HG02981 (cell line): Measurements from ENCODE around the gene UGT1A8.
A peak's percentile ranks its signal among the peaks of the same experiment; 100 is the strongest.
"Not testable (repeated sequence)": the region's sequence is repeated elsewhere in the genome, so short reads cannot be mapped to it uniquely, and the experiment has no call there.

Experiments
- ATAC-seq: cut with Tn5 transposase; IDR thresholded peaks from one replicate; pipeline ENCODE4 v1.9.1; 2021; ENCODE audit warnings: mild to moderate bottlenecking, moderate library complexity; ENCODE audit not compliant: unreplicated experiment

The UGT1A8 gene

DNA sequence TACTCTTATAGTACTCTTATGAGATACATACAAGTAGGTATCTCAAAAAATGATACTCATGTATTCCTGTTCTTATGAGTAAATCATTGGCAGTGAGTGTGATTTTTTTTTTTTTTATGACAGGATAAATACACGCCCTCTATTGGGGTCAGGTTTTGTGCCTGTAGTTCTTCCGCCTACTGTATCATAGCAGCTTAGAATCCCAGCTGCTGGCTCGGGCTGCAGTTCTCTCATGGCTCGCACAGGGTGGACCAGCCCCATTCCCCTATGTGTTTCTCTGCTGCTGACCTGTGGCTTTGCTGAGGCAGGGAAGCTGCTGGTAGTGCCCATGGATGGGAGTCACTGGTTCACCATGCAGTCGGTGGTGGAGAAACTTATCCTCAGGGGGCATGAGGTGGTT is at the start of gene UGT1A8:
Gene UGT1A8, plus strand, starts transcription at position 158 of the 400 bp plus-strand sequence. Its CDS starts 75 bp downstream, at position 233.
- ATAC-seq = not testable (repeated sequence)

DNA sequence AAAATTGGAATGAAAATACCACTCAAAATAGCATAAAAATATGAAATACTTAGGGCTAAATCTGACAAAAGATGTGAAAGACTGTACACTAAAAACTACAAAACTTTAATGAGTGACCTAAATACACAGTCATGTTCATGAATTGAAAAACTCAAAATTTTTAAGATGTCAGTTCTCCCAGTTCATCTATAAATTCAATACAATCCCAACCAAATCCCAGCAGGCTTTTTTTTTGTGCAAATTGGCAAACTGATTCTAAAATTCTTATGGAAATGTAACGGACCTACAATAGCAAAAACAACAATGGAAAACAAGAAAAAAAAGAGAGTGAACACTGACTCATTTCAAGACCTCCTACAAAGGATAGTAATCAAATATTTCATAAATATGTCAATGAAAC is 46.4 kb upstream of the UGT1A8 start:
- ATAC-seq = no peak

DNA sequence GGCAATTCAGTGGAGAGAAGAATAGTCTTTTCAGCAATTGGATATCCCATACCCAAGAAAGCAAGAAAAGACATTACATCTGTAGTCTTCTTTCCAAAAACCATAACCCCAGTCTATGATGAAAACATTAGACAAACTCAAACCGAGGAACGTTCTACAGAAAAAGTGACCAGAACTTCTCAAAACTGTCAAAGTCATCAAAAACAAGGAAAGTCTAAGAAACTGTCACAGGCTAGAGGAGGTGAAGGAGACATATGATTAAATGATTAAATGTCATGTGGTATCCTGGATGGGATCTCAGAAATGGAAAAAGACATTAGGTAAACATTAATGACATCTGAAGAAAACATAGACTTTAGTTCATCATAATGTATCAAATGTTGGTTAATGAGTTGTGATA is 46.0 kb upstream of the UGT1A8 start:
- ATAC-seq = no peak

DNA sequence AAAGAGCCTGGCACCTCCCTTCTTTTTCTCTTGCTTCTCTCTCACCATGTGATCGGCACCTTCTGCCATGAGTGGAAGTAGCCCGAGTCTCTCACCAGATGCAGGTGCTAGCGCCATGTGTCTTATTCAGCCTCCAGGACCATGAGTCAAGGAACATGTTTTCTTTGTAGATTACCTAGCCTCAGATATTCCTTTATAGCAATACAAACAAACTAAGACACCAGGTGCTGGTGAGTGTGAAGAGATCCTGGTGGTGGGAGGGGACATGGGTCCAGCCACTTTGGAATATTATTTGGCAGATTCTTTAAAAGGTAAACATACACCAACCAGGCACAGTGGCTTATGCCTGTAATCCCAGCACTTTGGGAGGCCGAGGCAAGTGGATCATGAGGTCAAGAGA is 45.0 kb upstream of the UGT1A8 start:
- no peak for ATAC-seq

DNA sequence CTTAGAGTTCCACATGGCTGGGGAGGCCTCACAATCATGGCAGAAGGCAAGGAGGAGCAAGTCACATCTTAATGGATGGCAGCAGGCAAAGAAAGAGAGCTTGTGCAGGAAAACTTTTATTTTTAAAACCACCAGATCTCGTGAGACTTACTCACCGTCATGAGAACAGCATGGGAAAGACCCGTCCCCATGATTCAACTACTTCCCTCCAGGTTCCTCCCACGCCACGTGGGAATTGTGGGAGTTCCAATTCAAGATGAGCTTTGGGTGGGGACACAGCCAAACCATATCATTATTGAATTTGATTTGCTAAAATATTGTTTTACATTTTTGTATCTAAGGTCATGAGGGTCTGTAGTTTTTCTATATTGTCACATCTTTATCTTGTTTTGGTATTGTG is 40.1 kb upstream of the UGT1A8 start:
- ATAC-seq = not testable (repeated sequence)

DNA sequence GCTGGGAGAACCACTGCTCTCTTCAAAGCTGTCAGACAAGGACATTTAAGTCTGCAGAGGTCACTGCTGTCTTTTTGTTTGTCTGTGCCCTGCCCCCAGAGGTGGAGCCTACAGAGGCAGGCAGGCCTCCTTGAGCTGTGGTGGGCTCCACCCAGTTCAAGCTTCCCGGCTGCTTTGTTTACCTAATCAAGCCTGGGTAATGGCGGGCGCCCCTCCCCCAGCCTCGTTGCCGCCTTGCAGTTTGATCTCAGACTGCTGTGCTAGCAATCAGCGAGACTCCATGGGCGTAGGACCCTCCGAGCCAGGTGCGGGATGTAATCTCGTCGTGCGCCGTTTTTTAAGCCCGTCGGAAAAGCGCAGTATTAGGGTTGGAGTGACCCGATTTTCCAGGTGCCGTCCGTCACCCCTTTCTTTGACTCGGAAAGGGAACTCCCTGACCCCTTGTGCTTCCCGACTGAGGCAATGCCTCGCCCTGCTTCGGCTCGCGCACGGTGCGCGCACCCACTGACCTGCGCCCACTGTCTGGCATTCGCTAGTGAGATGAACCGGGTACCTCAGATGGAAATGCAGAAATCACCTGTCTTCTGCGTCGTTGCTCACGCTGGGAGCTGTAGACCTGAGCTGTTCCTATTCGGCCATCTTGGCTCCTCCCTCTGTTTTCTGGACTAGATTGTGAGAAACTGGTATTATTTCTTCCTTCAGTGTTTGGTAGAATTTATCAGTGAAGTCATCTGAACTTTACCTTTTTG is 34.0 kb upstream of the UGT1A8 start:
- ATAC-seq = not testable (repeated sequence)

DNA sequence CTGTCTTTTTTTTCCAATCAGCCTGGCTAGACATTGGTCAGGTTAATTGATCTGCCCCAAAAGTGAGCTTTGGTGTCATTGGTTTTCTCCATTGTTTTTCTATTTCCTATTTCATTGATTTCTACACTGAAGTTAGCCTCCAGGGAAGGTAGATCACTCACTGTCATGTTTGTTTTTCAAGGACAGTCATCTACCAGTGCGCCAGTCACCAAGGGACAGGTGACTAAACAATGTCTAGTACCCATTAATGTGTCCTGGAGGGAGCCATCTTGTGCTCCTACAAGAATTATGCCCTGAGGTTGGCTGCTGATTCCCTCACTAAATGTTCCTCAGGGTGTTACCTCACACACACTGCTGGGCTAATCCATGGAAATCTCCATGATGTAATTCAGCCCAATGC is 33.2 kb upstream of the UGT1A8 start:
- ATAC-seq = no peak

DNA sequence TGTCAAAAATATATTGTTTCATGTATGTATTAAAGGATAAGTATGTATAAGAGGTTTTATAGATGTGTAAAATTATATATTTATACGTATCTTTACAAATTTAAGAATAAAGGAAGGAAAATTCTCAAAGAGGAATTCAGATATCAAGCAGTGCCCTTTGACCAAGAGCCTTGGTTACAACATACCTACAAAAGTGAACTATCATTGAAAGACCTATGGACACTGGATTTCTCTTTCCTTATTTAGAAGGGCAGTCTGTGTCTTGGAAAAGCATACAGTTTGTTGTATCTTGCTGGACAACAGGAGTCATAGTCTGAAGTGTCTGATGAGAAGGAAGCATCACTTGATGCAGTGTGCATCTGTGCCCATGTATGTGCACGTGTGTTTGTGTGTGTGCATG is 29.0 kb upstream of the UGT1A8 start:
- ATAC-seq = no peak

DNA sequence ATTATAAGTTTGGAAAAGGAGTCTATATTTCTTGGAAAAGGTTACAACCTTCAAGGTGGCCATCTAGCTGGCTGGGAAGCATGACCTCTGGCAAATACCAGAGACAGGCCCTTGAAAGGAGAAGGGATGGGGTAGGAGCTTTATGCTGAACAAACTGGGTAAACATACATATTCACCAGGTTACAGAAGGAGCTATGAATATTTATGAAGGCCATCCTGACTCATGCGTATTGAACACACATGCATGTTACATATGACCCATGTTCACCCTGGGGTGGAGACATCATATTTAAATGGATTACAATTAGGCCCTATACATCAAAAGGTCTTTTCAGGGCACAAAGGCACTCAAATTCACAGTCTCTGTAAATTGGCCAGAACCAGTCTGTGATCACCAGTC is 24.7 kb upstream of the UGT1A8 start:
- peak; percentile 9 for ATAC-seq

DNA sequence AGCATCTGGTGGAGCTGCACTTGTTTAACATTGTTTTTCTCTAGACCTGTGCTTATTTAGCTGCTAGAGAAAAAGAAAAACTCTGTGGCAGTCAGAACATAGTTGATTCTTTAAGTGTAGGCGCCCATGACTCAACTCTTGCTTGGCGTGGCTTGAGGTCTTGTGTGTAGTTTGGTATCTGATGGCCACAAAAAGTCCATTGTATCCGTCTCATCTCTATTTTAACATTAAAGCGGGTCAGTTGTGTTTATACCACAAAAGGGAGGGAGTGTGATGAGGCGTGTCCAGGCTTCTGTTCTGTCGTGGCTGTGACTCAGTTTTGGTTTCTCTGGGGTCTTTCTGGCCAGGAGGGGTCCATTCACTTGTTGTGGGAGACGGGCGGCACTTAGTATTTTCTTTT is 24.2 kb upstream of the UGT1A8 start:
- ATAC-seq = peak; percentile 73

DNA sequence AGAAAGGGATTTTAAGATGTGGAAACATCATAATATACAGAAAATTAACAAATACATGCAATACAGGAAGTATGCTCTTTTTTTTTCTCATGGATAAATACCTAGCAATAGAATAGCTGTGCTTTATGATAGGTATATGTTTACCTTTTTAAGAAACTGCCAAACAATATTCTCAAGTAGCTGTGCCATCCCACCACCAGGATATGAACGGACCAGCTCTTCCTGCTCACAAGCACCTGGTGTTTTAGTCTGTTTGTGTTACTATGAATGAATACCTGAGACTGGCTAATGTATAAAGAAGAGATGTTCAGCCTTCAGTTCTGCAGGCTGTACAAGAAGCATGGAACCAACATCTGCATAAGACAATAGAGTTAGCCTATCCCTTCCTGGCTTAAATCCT is 19.9 kb upstream of the UGT1A8 start:
- no peak for ATAC-seq

DNA sequence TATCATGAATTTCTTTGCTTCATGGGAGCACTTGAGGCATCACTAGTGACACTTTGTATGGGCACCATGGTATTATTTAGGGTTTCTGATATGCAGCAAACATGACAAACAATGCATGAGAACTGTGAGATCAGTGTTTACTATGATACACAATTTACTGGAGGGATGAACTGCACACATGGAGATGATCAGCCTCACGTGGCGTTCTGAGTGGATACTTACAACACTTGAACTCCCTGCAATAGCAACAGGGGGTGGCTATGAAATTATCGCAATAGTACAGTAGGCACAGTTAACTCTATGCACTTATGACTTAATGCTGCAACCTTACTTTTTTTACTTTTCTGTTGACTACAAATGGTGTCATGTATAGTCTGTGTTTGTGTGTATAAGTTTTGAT is 18.5 kb upstream of the UGT1A8 start:
- ATAC-seq = no peak

DNA sequence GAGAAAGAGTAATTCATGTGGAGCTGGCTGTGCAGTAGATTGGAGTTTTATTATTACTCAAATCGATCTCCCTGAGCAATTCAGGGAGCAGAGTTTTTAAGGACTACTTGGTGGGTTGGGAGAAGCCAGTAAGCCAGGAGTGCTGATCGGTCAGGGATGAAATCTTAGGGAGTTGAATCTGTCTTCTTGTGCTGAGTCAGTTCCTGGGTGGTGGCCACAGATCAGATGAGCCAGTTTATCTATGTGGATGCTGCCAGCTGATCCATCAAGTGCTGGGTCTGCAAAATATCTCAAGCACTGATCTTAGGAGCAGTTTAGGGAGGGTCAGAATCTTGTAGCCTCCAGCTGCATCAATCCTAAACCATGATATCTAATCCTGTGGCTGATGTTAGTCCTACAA is 17.0 kb upstream of the UGT1A8 start:
- no peak for ATAC-seq

DNA sequence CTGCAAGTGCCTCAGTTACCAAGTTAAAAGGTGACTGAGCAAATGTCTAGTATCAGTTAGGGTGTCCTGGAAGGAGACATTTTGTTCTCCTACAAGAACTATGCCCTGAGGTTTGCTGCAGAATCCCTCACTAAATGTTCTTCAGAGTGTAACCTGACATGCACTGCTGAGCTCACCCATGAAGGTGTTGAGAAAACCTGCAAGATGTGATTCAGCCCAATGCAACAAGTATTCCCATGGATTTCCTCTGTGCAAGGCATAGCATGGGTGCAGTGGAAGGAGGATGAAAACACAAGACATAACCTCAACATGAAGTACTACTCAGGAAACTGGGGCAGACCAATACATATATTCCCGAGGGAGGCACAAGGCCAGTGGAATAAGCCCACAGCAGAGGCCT is 15.4 kb upstream of the UGT1A8 start:
- no peak for ATAC-seq

DNA sequence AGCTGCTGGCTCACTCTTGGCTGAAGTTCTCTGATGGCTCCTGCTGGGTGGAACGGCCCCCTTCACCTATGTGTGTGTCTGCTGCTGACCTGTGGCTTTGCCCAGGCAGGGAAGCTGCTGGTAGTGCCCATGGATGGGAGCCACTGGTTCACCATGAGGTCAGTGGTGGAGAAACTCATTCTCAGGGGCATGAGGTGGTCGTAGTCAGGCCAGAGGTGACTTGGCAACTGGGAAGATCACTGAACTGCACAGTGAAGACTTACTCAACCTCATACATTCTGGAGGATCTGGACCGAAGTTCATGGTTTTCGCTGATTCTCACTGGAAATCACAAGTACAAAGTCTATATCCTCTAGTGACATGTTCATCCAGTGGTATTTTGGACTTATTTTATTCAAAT is 13.9 kb upstream of the UGT1A8 start:
- no peak for ATAC-seq

DNA sequence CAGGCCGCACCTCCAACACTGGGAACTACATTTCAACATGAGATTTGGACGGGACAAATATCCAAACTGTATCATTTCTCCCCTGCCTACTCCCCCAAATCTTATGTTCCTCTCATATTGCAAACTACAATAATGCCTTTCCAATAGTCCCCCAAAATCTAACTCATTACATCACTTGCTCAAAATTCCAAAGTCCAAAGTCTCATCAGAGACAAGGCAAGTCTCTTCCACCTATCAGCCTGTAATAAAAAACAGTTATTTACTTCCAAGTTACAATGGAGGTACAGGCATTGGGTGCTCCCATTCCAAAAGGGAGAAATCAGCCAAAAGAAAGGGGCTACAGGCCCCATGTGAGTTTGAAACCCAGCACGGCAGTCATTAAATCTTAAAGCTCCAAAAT is 12.6 kb upstream of the UGT1A8 start:
- ATAC-seq = no peak

DNA sequence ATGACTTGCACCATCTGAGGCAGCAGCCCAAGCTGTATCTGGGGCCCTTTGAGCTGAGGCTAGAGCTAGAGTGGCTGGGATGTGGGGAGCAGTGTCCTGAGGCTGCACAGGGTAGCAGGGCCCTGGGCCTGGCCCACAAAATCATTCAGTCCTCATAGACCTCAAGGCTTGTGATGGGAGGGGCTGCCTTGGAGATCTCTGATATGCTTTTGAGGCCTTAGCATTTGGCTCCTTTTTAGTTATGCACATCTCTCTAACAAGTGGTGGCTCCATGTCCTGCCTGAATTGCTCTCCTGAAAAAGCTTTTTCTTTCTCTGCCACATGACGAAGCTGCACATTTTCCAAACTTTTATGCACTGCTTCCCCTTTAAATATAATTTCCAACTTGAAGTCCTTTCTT is 11.8 kb upstream of the UGT1A8 start:
- no peak for ATAC-seq

DNA sequence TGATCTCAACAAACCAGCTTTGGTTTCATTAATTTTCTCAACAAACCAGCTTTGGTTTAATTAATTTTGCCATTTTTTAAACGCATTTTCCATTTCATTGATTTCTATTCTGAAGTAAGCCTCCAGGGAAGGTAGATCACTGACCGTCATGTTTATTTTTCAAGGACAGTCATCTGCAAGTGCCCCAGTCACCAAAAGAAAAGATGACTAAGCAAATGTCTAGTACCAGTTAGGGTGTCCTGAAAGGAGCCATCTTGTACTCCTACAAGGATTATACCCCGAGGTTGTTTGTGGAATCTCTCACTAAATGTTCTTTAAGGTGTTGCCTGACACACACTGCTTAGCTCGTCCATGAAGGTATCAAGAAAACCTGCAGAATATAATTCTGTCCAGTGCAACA is 6.1 kb upstream of the UGT1A8 start:
- no peak for ATAC-seq

DNA sequence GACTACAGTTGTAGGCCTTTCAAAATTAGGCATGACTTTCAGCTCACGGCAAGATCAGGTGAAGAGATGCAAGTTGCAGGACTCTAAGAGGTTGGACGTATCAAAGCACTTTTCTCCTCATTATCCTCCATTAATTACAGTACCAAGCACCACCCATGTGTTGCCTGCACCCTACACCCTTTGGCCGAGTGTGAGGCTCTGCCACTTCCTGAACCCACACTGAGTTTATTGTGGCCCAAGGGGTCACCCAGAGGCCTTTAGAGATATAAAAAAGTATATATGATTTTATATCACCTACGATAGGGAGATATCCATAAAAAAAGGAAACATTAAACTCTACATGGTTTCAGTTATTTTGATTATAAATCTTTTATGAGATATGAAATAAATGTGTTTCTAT is 2.8 kb downstream of the UGT1A8 start:
- no peak for ATAC-seq

DNA sequence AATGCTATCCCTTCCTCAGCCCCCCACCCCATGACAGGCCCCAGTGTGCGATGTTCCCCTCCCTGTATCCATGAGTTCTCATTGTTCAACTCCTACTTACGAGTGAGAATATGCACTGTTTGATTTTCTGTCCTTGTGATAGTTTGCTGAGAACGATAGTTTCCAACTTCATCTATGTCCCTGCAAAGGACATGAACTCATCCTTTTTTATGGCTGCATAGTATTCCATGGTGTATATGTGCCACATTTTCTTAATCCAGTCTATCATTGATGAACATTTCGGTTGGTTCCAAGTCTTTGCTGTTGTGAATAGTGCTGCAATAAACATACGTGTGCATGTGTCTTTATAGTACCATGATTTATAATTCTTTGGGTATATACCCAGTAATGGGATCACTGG is 4.4 kb downstream of the UGT1A8 start:
- not testable (repeated sequence) for ATAC-seq

DNA sequence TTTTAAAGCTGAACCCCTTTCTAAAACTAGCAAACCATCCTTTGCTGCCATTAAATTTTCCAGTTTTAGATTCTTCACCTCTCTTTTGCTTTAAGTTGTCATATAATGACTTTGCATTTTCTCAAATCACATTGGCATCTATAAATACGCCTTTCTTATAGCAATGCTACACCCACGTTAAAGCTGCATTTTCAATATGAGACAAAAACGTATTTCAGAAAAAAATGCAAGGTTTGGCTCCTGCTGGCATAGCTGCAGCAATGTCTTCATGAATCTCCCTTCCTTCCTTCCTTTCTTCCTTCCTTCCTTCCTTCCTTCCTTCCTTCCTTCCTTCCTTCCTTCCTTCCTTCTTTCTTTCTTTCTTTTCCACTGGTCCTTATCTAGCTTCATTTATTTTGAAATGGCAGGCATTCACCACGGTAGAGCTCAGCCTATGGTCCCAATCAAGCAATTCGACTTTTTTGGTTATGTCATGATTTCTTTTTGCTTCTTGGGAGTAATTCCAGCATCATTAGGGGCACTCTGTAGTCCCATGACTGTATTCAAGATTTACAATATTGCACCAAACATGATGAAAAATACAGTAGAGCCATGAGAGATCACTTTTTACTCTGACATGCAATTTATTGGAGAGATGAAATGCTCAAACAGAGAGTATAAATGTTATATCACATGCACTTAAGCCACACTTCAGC is 10.0 kb downstream of the UGT1A8 start:
- ATAC-seq = no peak

DNA sequence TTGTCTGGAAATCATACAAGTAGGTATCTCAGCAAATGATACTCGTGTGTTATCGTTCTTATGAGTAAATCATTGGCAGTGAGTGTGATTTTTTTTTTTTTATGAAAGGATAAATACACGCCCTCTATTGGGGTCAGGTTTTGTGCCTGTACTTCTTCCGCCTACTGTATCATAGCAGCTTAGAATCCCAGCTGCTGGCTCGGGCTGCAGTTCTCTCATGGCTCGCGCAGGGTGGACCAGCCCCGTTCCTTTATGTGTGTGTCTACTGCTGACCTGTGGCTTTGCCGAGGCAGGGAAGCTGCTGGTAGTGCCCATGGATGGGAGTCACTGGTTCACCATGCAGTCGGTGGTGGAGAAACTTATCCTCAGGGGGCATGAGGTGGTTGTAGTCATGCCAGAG is 18.9 kb downstream of the UGT1A8 start, which contains the start of gene UGT1A10:
Gene UGT1A10, plus strand, starts transcription at position 143 of the 400 bp plus-strand sequence. Its CDS starts 75 bp downstream, at position 218.
- ATAC-seq = not testable (repeated sequence)
